KOPT-K1 (cell line): Measurements from ENCODE around the gene FBXO36.
"Not testable (repeated sequence)": the region's sequence is repeated elsewhere in the genome, so short reads cannot be mapped to it uniquely, and the experiment has no call there.

Experiments
- H3K27ac ChIP-seq: fragments of 200-600 bp; sonication (generic); 2 replicates; pipeline ENCODE4 v1.5.1; 2016; ENCODE audit warnings: antibody characterized with exemption, mild to moderate bottlenecking, low read depth, low read length; ENCODE audit not compliant: poor library complexity, severe bottlenecking
- H3K36me3 ChIP-seq: fragments of 200-600 bp; sonication (generic); 2 replicates; pipeline ENCODE4 v1.5.1; 2017; ENCODE audit warnings: antibody characterized with exemption, mild to moderate bottlenecking, low read length, moderate library complexity; ENCODE audit not compliant: insufficient read depth
- H3K9me3 ChIP-seq: fragments of 200-600 bp; sonication (generic); 2 replicates; pipeline ENCODE4 v1.5.1; 2017; ENCODE audit warnings: antibody characterized with exemption, low read length, mild to moderate bottlenecking; ENCODE audit not compliant: insufficient read depth, poor library complexity, severe bottlenecking

Gene FBXO36

GRCh38 chr2:229900514-229900913, 21.8 kb upstream of the FBXO36 start:
- not testable (repeated sequence) for H3K27ac ChIP-seq, H3K9me3 ChIP-seq
- peaks cover 58% of the 10 kb centered on the region for H3K36me3 ChIP-seq

- peaks cover 65% of the 10 kb centered on the region for H3K36me3 ChIP-seq
- no peak overlapping the region for H3K27ac ChIP-seq
- no peaks in the 10 kb centered on the region for H3K9me3 ChIP-seq
Observed at GRCh38 chr2:229901819-229902218, 20.5 kb upstream of the FBXO36 start.

GRCh38 chr2:229903037-229903436, 19.3 kb upstream of the FBXO36 start:
- Histone ChIP-seq H3K27ac (no peak overlapping the region), H3K9me3 (no peaks in the 10 kb centered on the region), H3K36me3 (peaks cover 77% of the 10 kb centered on the region)

- Histone ChIP-seq H3K9me3 (no peaks in the 10 kb centered on the region), H3K27ac (no peak overlapping the region), H3K36me3 (peaks cover 82% of the 10 kb centered on the region)
Observed at GRCh38 chr2:229905601-229906000, 16.7 kb upstream of the FBXO36 start.

- Histone ChIP-seq H3K9me3 (no peaks in the 10 kb centered on the region), H3K27ac (no peak overlapping the region), H3K36me3 (peaks cover 50% of the 10 kb centered on the region)
Observed at GRCh38 chr2:229909090-229909489, 13.2 kb upstream of the FBXO36 start.

GRCh38 chr2:229910147-229910831, 12.0 kb upstream of the FBXO36 start:
- Histone ChIP-seq H3K36me3 (peaks cover 50% of the 10 kb centered on the region), H3K27ac (no peak overlapping the region), H3K9me3 (no peaks in the 10 kb centered on the region)

GRCh38 chr2:229910832-229911412, 11.4 kb upstream of the FBXO36 start:
- Histone ChIP-seq H3K27ac (no peak overlapping the region), H3K36me3 (peaks cover 47% of the 10 kb centered on the region), H3K9me3 (no peaks in the 10 kb centered on the region)

- no peak overlapping the region for H3K27ac ChIP-seq
- H3K36me3 ChIP-seq = peaks cover 40% of the 10 kb centered on the region
- H3K9me3 ChIP-seq = no peaks in the 10 kb centered on the region
Observed at GRCh38 chr2:229914171-229914570, 8.1 kb upstream of the FBXO36 start.

- Histone ChIP-seq H3K36me3 (peaks cover 32% of the 10 kb centered on the region), H3K9me3 (no peaks in the 10 kb centered on the region), H3K27ac (no peak overlapping the region)
Observed at GRCh38 chr2:229917793-229918192, 4.5 kb upstream of the FBXO36 start.

GRCh38 chr2:229920011-229920641, 2.2 kb upstream of the FBXO36 start:
- peaks cover 22% of the 10 kb centered on the region for H3K36me3 ChIP-seq
- no peaks in the 10 kb centered on the region for H3K9me3 ChIP-seq
- peak overlapping the region; percentile 99 for H3K27ac ChIP-seq

- H3K36me3 ChIP-seq = peaks cover 15% of the 10 kb centered on the region
- peak overlapping the region; percentile 99 for H3K27ac ChIP-seq
- H3K9me3 ChIP-seq = no peaks in the 10 kb centered on the region
Observed at GRCh38 chr2:229921101-229921891, 1.0 kb upstream of the FBXO36 start.

- H3K36me3 ChIP-seq = peaks cover 12% of the 10 kb centered on the region
- peak within 1 kb of the TSS; percentile 99 for H3K27ac ChIP-seq
- H3K9me3 ChIP-seq = no peaks in the 10 kb centered on the region
Observed at GRCh38 chr2:229921892-229922448, 333 bp upstream of the FBXO36 start, which contains the start of gene TRIP12. TSS of gene TRIP12 (minus strand) at chr2:229922009. CDS start at chr2:229880079, 41,930 bp downstream.

- not testable (repeated sequence) for H3K9me3 ChIP-seq, H3K36me3 ChIP-seq
- H3K27ac ChIP-seq = peak overlapping the region; percentile 39
Observed at GRCh38 chr2:229924541-229924940, 2.2 kb downstream of the FBXO36 start.

- Histone ChIP-seq H3K36me3 (no peaks in the 10 kb centered on the region), H3K27ac (peak overlapping the region; percentile 39), H3K9me3 (no peaks in the 10 kb centered on the region)
Observed at GRCh38 chr2:229925201-229925600, 2.9 kb downstream of the FBXO36 start.
